ENCODE data around the gene KLKB1.

KLKB1 gene

DNA sequence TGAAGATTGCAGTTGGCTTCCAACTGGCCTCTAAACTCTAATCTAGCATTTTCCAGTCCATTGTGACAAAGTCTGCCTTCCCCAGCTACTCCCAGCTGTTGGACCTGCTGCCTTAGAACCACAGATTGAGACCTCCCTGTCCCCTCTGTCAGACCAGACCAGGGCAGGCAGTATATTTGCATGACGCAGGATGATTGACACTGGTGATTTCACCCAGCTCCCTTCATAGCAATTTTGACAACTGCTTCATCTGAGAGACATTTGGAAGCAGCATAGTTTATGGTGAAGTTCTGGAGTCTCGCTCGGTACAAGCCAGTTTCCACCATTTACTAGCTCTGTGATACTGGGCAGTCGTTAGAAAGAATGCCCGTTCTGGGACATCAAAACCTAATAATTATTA, 33.5 kb upstream of the KLKB1 start:
- no peak for DNase-seq (ENCODE audit: low spot score)
- TF ChIP-seq CTCF (conservative IDR thresholded peaks at IDR 0.05; ENCODE audit: low read depth), result no peak
- CTCF ChIA-PET, result no interaction called here
- H3K27ac ChIP-seq, result no peak overlapping the region
- POLR2A ChIA-PET (ENCODE audit: low non-redundant PET), result no interaction called here

GRCh38 chr4:186196063-186196462, 31.2 kb upstream of the KLKB1 start:
- ChIA-PET CTCF (interaction anchor here (0.7 kb wide), 1 partner anchor 358 kb away, joined by 3 read pairs; no protein-coding TSS in a partner anchor), POLR2A (ENCODE audit: low non-redundant PET) (no interaction called here)
- DNase-seq (ENCODE audit: low spot score), result no peak
- no peak for TF ChIP-seq CTCF (conservative IDR thresholded peaks at IDR 0.05; ENCODE audit: low read depth)
- no peak overlapping the region for H3K27ac ChIP-seq

GRCh38 chr4:186200516-186200915, 26.8 kb upstream of the KLKB1 start:
- POLR2A ChIA-PET (ENCODE audit: low non-redundant PET), result no interaction called here
- TF ChIP-seq CTCF (conservative IDR thresholded peaks at IDR 0.05; ENCODE audit: low read depth), result no peak
- DNase-seq (ENCODE audit: low spot score), result no peak
- CTCF ChIA-PET, result no interaction called here
- H3K27ac ChIP-seq, result no peak overlapping the region

DNA sequence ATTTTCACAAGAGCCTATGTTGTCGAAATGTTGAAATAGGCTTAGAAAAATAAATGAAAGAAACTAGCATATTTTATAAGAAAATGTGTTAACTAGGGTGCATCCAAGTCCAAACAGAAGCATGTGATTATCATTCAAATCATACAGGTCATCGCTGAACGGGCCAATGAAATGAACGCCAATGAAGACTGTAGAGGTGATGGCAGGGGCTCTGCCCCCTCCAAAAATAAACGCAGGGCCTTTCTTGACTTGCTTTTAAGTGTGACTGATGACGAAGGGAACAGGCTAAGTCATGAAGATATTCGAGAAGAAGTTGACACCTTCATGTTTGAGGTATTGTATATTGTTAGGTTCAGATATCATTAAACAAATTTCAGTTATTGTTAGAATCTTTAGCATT, 26.3 kb upstream of the KLKB1 start:
- CTCF ChIA-PET, result no interaction called here
- DNase-seq (ENCODE audit: low spot score), result no peak
- TF ChIP-seq CTCF (conservative IDR thresholded peaks at IDR 0.05; ENCODE audit: low read depth), result no peak
- POLR2A ChIA-PET (ENCODE audit: low non-redundant PET), result no interaction called here
- H3K27ac ChIP-seq, result no peak overlapping the region

GRCh38 chr4:186201535-186202230, 25.6 kb upstream of the KLKB1 start:
- POLR2A ChIA-PET (ENCODE audit: low non-redundant PET), result no interaction called here
- TF ChIP-seq CTCF (conservative IDR thresholded peaks at IDR 0.05; ENCODE audit: low read depth), result no peak
- CTCF ChIA-PET, result no interaction called here

GRCh38 chr4:186202490-186203140, 24.7 kb upstream of the KLKB1 start:
- TF ChIP-seq CTCF (conservative IDR thresholded peaks at IDR 0.05; ENCODE audit: low read depth), result no peak
- no peak overlapping the region for H3K27ac ChIP-seq
- ChIA-PET POLR2A (ENCODE audit: low non-redundant PET) (no interaction called here), CTCF (no interaction called here)
- DNase-seq (ENCODE audit: low spot score), result no peak

More at GRCh38 chr4:186201535-186202230, 25.6 kb upstream of the KLKB1 start:
- H3K27ac ChIP-seq, result no peak overlapping the region
- DNase-seq (ENCODE audit: low spot score), result no peak

Data from RWPE1 (cell line).